HG03095 (cell line): ENCODE data around the gene FCHSD2.
"Not testable (repeated sequence)": the region's sequence is repeated elsewhere in the genome, so short reads cannot be mapped to it uniquely, and the experiment has no call there.

Experiments
- ATAC-seq: cut with Tn5 transposase; IDR thresholded peaks from one replicate; pipeline ENCODE4 v1.9.1; 2021; ENCODE audit warnings: moderate library complexity; ENCODE audit not compliant: unreplicated experiment

FCHSD2 gene

DNA sequence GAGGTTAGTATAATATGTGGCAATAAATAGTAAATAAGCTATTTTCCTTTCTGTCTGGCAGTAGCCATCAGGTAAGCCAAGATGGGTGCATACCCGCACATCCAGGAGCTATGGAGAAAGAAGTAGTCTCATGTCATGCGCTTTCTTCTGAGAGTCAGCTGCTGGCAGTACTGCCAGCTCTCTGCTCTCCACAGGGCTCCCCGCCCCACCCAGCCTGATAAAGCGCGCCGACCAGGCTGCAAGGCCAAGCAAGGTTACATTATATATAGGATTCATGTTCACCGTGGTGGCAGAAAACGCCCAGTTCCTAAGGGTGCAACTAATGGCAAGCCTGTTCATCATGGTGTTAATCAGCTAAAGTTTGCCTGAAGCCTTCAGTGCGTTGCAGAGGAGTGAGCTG is 201.7 kb downstream of the FCHSD2 start:
- ATAC-seq = no peak

- ATAC-seq = no peak
Observed at GRCh38 chr11:72939031-72939430, 203.1 kb downstream of the FCHSD2 start.

DNA sequence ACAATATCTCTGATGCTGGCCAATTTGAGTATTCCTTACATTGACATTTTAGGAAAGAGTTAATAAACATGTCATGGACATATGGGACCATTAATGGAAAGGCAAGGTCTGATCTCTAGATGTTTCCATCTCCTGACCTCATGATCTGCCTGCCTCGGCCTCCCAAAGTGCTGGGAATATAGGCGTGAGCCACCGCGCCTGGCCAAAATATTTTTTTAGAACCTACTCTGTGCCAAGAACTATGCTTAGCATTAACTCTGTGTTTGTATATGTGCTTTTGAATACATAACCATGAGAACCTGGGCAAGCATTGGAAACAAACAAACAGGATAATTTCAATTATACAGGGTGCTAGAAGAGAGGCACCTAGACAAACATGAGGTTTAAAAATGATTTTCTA is 204.7 kb downstream of the FCHSD2 start:
- no peak for ATAC-seq

- ATAC-seq = no peak
Observed at GRCh38 chr11:72935700-72936099, 206.4 kb downstream of the FCHSD2 start.

- no peak for ATAC-seq
Observed at GRCh38 chr11:72932132-72932570, 210.0 kb downstream of the FCHSD2 start.

DNA sequence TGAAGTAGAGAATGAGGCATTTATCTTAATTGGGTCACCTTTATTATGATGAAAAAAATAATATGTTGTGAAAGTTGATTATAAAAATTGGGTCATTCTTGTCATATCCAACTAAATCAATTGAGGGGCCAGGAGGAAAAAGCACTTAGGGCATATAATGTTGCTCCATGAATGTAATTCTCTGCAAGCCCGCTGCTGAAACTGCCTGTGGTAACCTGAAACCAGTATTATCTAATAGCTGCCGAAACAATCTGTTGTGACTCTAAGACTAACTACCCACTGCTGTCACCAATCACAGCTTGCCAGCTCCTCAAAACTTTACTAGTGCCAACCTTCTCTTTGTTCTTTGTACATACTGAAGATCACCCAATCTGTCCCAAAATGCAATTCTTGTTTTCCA is 212.1 kb downstream of the FCHSD2 start:
- no peak for ATAC-seq

DNA sequence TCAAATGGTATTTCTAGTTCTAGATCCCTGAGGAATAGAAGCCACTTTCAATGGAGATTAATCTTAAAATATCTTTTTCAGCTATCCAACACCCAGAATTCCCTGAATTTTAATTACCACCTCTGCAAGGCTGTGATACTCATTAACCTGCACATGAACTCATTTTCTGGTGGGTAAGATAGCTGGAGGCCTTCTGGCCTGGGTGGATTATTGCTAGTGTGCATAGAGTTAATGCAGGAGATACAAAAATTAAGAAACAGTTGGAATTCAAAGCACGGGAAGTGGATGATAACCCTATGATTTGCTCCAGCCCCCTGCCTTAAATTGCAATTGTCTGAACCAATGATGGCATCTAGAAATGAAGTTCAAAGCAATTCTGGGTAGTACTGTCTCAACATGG is 212.9 kb downstream of the FCHSD2 start:
- no peak for ATAC-seq

DNA sequence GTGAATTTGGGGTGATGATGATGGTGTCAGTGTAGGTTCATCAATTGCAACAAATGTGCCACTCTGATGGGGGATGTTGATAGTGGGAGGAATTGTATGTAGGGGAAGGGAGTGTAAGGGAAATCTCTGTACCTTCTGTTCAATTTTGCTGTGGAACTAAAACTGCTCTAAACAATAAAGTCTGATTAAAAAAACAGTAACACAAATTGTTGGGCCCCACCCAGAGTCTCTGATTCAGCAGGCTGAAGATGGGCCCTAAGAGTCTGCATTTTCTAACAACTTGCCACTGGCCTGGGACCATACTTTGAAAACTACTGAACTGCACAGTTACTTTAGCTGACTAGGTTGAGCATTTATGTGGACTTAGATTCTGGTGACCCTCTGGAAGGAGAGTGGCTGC is 214.7 kb downstream of the FCHSD2 start:
- no peak for ATAC-seq

DNA sequence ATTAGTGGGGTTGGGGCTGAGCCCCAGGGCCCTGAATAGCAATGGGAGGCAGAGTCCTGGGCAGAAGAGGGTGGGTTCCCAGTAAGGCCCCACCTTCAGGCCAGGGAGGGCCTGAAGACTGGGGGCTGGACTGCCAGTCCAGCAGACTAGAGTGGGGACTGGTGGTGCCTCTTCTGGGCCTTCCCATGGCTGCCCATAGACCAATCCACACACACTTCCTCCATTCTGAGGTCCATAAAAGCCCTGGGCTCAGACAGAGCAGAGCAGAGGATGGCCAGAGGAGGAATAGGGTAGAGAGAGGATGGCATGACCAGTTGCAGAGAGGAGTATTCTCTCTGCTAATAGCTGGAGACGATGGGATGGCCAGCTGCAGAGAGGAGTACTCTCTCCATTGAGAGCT is 216.0 kb downstream of the FCHSD2 start:
- ATAC-seq = no peak

GRCh38 chr11:72925656-72926055 is 216.5 kb downstream of the FCHSD2 start:
- ATAC-seq = no peak

GRCh38 chr11:72924568-72925190 is 217.4 kb downstream of the FCHSD2 start:
- ATAC-seq = no peak

DNA sequence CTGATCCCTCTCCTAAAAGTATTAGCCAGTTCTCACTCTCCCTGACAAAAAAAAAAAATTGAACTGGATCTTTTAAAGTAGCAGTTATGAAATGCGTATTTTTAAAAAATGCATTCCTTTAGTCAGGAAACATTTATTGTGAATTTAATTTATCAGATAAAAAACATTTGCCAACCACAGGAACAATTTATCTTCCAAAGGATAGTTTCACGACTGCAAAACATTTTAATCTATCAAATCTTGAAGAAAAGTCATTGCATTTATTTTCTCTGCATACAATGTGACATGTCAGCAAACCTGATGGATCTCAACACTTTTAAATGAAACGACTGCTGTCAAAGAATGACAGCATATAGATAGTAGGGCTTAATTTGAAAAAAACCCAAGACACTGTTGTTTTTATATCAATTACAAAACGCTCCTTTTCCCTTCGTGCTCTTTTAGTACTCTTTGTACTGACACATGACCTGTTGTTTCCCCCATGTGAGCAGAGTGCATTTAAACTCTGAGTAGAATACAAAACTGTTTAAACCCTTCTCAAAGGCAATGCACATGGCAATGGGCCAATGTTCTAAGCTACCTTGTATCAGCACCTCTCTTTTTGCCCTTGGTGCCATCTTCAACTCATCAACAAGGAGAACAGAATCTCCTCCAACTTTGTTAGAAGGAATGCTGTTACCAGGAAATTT is 220.9 kb downstream of the FCHSD2 start:
- ATAC-seq = no peak

GRCh38 chr11:72920001-72920400 is 222.1 kb downstream of the FCHSD2 start:
- no peak for ATAC-seq

DNA sequence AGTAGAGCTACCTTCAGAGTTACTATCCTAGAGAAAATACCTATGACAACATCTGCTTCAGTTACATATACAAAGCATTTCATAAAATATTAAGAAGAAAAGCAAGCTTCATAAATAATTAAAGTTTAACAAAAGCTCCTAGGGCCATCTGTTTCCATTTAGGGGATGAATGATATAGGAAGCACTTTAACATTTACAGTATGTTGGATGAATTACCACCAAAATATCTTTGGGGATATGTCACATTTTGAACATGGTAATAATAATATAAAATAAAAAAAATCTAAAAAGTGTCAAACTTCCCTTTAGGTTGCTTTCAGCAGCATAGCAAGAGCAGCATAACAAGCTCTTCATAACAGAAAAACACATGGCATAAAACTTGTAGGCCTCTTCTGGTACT is 223.3 kb downstream of the FCHSD2 start:
- no peak for ATAC-seq

GRCh38 chr11:72912253-72912652 is 229.9 kb downstream of the FCHSD2 start:
- no peak for ATAC-seq

DNA sequence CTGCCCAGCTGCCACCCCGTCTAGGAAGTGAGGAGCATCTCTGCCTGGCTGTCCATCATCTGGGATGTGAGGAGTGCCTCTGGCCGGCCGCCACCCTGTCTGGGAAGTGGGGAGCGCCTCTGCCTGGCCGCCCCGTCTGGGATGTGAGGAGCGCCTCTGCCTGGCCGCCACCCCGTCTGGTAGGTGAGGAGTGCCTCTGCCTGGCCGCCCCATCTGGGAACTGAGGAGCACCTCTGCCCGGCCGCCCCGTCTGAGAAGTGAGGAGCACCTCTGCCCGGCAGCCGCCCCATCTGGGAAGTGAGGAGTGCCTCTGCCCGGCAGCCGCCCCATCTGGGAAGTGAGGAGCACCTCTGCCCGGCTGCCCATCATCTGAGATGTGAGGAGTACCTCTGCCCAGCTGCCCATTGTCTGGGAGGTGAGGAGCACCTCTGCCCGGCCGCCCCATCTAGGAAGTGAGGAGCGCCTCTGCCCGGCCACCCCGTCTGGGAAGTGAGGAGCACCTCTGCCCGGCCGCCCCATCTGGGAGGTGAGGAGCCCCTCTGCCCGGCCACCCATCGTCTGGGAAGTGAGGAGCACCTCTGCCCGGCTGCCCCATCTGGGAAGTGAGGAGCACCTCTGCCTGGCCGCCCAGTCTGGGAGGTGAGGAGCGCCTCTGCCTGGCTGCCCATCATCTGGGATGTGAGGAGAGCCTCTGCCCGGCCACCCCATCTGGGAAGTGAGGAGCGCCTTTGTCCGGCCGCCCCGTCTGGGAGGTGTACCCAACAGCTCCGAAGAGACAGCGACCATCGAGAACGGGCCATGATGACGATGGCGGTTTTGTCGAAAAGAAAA is 232.3 kb downstream of the FCHSD2 start:
- not testable (repeated sequence) for ATAC-seq

GRCh38 chr11:72908032-72908676 is 234.0 kb downstream of the FCHSD2 start:
- no peak for ATAC-seq

DNA sequence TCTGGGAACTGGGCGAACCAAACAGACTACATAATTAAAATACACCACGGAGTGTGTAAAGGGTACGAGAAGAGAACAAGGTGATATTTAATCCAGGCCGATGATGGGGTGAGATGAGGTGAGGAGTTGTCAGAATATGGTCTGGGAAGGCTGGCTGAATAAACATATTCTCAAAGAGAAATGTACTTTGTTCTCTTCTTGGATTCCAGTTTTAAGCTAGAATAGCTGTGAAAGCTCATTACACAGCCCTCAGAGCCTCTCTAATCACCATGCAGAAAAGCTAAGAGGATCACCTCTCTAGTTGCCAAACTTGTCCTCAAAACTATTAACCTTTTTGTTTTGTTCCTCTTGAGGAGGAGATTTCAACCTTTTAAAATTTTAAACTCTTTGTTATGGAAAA is 238.1 kb downstream of the FCHSD2 start:
- no peak for ATAC-seq

GRCh38 chr11:72901374-72901773 is 240.7 kb downstream of the FCHSD2 start:
- ATAC-seq = no peak

DNA sequence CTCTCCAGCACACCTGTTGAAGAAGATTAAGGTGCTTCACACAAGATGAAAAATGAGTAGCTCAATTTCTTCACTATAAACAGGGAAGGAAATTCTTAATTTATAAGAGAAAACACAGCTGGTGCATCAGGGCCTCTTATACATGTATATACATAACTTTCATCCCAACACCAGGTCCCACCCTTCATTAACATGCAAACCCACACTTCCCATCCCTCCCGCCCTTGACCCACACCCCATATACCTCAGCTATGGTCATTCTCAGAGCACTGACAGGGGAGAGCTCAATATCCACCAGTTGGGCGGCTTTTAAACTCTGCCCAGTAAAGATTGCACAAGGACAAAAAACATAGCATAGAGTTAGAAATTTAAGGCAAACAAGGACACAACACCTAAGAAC is 242.1 kb downstream of the FCHSD2 start:
- no peak for ATAC-seq

DNA sequence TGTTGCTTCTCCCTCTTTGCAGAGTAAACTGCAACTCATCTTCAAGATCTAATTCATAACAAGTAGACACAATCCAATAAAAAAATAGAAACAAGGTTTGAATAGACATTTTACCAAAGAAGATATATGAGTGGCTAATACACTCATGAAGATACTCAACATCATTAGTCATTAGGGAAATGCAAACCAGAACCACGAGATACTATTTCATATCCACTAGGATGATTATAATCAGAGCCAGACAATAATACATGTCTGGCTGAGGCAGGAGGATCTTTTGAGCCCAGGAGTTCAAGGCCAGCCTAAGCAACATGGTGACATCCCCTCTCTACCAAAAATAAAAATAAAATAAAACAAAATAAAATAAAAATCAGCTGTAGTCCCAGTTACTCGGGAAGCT is 242.9 kb downstream of the FCHSD2 start:
- ATAC-seq = no peak
